SK-N-SH (cell line): Measurements from ENCODE around the gene TFB1M. TPM values are rescaled to one million over a fixed set of nuclear protein-coding genes. Genes with fewer than 3 reads are reported as not detected.

Experiments used
- CTCF ChIA-PET: fragments of 300-600, 350-600 bp; formaldehyde crosslinking; extraction: SDS; loops from one replicate; lab custom pipeline; 2021; lab: Yijun Ruan, JAX
- POLR2A ChIA-PET: fragments of 350-600 bp; sonication (Branson Sonifier 250); formaldehyde crosslinking; extraction: SDS; loops from one replicate; lab custom pipeline; 2020; ENCODE audit warnings: antibody characterized with exemption, inconsistent platforms; lab: Yijun Ruan, JAX
- DNase-seq: peaks from one replicate; pipeline ENCODE4 v3.0.0; 2012
- H2AFZ ChIP-seq: fragments of 200-600 bp; sonication (generic); 2 replicates; pipeline ENCODE4 v1.8.1; 2016; ENCODE audit warnings: antibody characterized with exemption, mild to moderate bottlenecking, low read depth
- H3F3A ChIP-seq: fragments of 200-600 bp; sonication (generic); replicated peaks from 2 replicates; pipeline ENCODE3; 2016; ENCODE audit warnings: antibody characterized with exemption, mild to moderate bottlenecking; ENCODE audit not compliant: insufficient read depth
- H3K27ac ChIP-seq, 2 experiments: fragments of 200-500 bp in 1 of 2; fragments of 200-600 bp in 1 of 2; sonication (Bioruptor generic) in 1 of 2; sonication (generic), shearing (Covaris generic) in 1 of 2; 2 replicates each; pipeline versions ENCODE4 v1.5.1 to v1.6.1; 2014 to 2016; ENCODE audit warnings: low read depth in 2 of 2, inconsistent platforms in 1 of 2, low read length in 1 of 2, mild to moderate bottlenecking in 1 of 2, mixed read lengths in 1 of 2
- H3K27me3 ChIP-seq: fragments of 200-600 bp; sonication (generic), shearing (Covaris generic); 2 replicates; pipeline ENCODE4 v1.6.1; 2016; ENCODE audit warnings: mixed run types; ENCODE audit not compliant: insufficient read depth
- H3K36me3 ChIP-seq, 2 experiments: fragments of 200-500 bp in 1 of 2; fragments of 200-600 bp in 1 of 2; sonication (Bioruptor generic) in 1 of 2; sonication (generic) in 1 of 2; replicated peaks in 1 of 2; 2 replicates each; pipeline versions ENCODE3 to v1.5.1; 2014 to 2016; ENCODE audit warnings: low read length in 1 of 2, mild to moderate bottlenecking in 1 of 2; ENCODE audit not compliant: insufficient read depth in 2 of 2, control insufficient read depth in 1 of 2
- H3K4me1 ChIP-seq, 2 experiments: fragments of 200-500 bp in 1 of 2; fragments of 200-600 bp in 1 of 2; sonication (Bioruptor generic) in 1 of 2; sonication (generic), shearing (Covaris generic) in 1 of 2; 2 replicates each; pipeline versions ENCODE4 v1.5.1 to v1.6.1; 2014 to 2016; ENCODE audit warnings: low read depth in 1 of 2, low read length in 1 of 2, mixed run types in 1 of 2; ENCODE audit not compliant: insufficient read depth in 2 of 2, control insufficient read depth in 1 of 2
- H3K4me2 ChIP-seq: fragments of 200-600 bp; sonication (generic), shearing (Covaris generic); 2 replicates; pipeline ENCODE4 v1.6.1; 2017; ENCODE audit warnings: mixed run types
- H3K4me3 ChIP-seq, 2 experiments: fragments of 200-500 bp in 1 of 2; fragments of 200-600 bp in 1 of 2; sonication (Bioruptor generic) in 1 of 2; sonication (generic), shearing (Covaris generic) in 1 of 2; 2 replicates each; pipeline versions ENCODE4 v1.5.1 to v1.8.1; 2014 to 2016; ENCODE audit warnings: low read depth in 2 of 2, inconsistent platforms in 1 of 2, low read length in 1 of 2, mild to moderate bottlenecking in 1 of 2, mixed read lengths in 1 of 2, moderate library complexity in 1 of 2
- H3K79me2 ChIP-seq: fragments of 200-600 bp; sonication (generic); 2 replicates; pipeline ENCODE4 v1.8.1; 2017; ENCODE audit warnings: mild to moderate bottlenecking; ENCODE audit not compliant: insufficient read depth
- H3K9ac ChIP-seq: fragments of 200-600 bp; sonication (generic); 2 replicates; pipeline ENCODE4 v1.6.1; 2017; ENCODE audit warnings: mixed run types
- H3K9me2 ChIP-seq: fragments of 200-600 bp; sonication (generic); 2 replicates; pipeline ENCODE4 v1.6.1; 2017; ENCODE audit warnings: mixed run types
- H3K9me3 ChIP-seq: fragments of 200-600 bp; sonication (generic); 2 replicates; pipeline ENCODE4 v1.6.1; 2017; ENCODE audit warnings: mixed run types, mild to moderate bottlenecking, moderate library complexity
- H4K20me1 ChIP-seq: fragments of 200-600 bp; sonication (generic); 2 replicates; pipeline ENCODE4 v1.6.1; 2017; ENCODE audit warnings: mild to moderate bottlenecking, mixed run types; ENCODE audit not compliant: insufficient read depth
- EZH2phosphoT487 ChIP-seq: fragments of 200-600 bp; sonication (generic); IDR thresholded peaks from 2 replicates; pipeline ENCODE4 v1.6.1; 2017; ENCODE audit warnings: low read depth, mixed run types, mild to moderate bottlenecking, antibody characterized with exemption, moderate library complexity, borderline replicate concordance
- FOSL2 ChIP-seq: IDR thresholded peaks from 2 replicates; pipeline ENCODE4 v1.4.0; 2012; ENCODE audit warnings: low read depth, mild to moderate bottlenecking, moderate library complexity, borderline replicate concordance
- GABPA ChIP-seq: IDR thresholded peaks from 2 replicates; pipeline ENCODE4 v1.4.0; 2012; ENCODE audit warnings: low read depth, mild to moderate bottlenecking
- GATA2 ChIP-seq: sonication (generic); formaldehyde crosslinking; IDR thresholded peaks from 2 replicates; pipeline ENCODE4 v1.5.0; 2020; ENCODE audit warnings: mild to moderate bottlenecking, missing genetic modification reagents
- JUND ChIP-seq: IDR thresholded peaks from 2 replicates; pipeline ENCODE4 v1.4.0; 2012
- NFIC ChIP-seq: IDR thresholded peaks from 2 replicates; pipeline ENCODE4 v1.4.0; 2012; ENCODE audit warnings: borderline replicate concordance
- NRF1 ChIP-seq: IDR thresholded peaks from 2 replicates; pipeline ENCODE4 v1.6.1; 2012; ENCODE audit warnings: low read depth, mild to moderate bottlenecking, low read length
- POLR2AphosphoS5 ChIP-seq: IDR thresholded peaks from 2 replicates; pipeline ENCODE4 v1.6.1; 2012; ENCODE audit warnings: low read depth, low read length
- RAD21 ChIP-seq: IDR thresholded peaks from 2 replicates; pipeline ENCODE4 v1.6.1; 2012; ENCODE audit warnings: mild to moderate bottlenecking, low read length
- RCOR1 ChIP-seq: fragments of 150-350 bp; IDR thresholded peaks from 2 replicates; pipeline ENCODE4 v1.6.1; 2017; ENCODE audit warnings: antibody characterized with exemption, low read length
- RXRA ChIP-seq: IDR thresholded peaks from 2 replicates; pipeline ENCODE4 v1.4.0; 2012; ENCODE audit warnings: low read depth, mild to moderate bottlenecking, borderline replicate concordance
- TAF1 ChIP-seq: IDR thresholded peaks from 2 replicates; pipeline ENCODE4 v1.6.1; 2012; ENCODE audit warnings: low read depth, mild to moderate bottlenecking, low read length, moderate library complexity, borderline replicate concordance
- TEAD4 ChIP-seq: IDR thresholded peaks from 2 replicates; pipeline ENCODE4 v1.4.0; 2012; ENCODE audit warnings: mild to moderate bottlenecking, borderline replicate concordance; ENCODE audit not compliant: insufficient read depth
- WGBS: methylation state at CpG from one replicate; pipeline ENCODE4 v1.1.6; 2017; ENCODE audit warnings: low lambda C conversion rate; 5-methylcytosine and 5-hydroxymethylcytosine counted together
- polyA plus RNA-seq, 3 experiments: library from polyadenylated mRNA; depleted of rRNA; stranded (reverse); fragments of >200 nt; gene quantifications; 2 replicates each; pipeline ENCODE4 v1.2.3, GENCODE V29; 2012
- TF ChIP-seq, protein P1 (sequence below): IDR thresholded peaks from 2 replicates; pipeline ENCODE4; 2012
- TF ChIP-seq, protein P2 (sequence below): IDR thresholded peaks from 2 replicates; pipeline ENCODE4 v1.6.1; 2012; ENCODE audit warnings: mild to moderate bottlenecking, low read depth, low read length, moderate library complexity
- TF ChIP-seq, protein P3 (sequence below): IDR thresholded peaks from 2 replicates; pipeline ENCODE4 v1.4.0; 2012; ENCODE audit warnings: low read depth
- TF ChIP-seq, protein P4 (sequence below): IDR thresholded peaks from 2 replicates; pipeline ENCODE4 v1.4.0; 2012; ENCODE audit warnings: low read depth, borderline replicate concordance
- TF ChIP-seq, protein P5 (sequence below): fragments of 200-600 bp; sonication (generic); IDR thresholded peaks from 2 replicates; pipeline ENCODE4 v1.6.1; 2017; ENCODE audit warnings: antibody characterized with exemption, mild to moderate bottlenecking, moderate library complexity
- TF ChIP-seq, protein P6 (sequence below): IDR thresholded peaks from 2 replicates; pipeline ENCODE4 v1.4.0; 2012; ENCODE audit warnings: low read depth, borderline replicate concordance

The TFB1M gene
- polyA plus RNA-seq, 1 of the 3 experiments (the other 2 are of a cell fraction), result 28.4 TPM

DNA sequence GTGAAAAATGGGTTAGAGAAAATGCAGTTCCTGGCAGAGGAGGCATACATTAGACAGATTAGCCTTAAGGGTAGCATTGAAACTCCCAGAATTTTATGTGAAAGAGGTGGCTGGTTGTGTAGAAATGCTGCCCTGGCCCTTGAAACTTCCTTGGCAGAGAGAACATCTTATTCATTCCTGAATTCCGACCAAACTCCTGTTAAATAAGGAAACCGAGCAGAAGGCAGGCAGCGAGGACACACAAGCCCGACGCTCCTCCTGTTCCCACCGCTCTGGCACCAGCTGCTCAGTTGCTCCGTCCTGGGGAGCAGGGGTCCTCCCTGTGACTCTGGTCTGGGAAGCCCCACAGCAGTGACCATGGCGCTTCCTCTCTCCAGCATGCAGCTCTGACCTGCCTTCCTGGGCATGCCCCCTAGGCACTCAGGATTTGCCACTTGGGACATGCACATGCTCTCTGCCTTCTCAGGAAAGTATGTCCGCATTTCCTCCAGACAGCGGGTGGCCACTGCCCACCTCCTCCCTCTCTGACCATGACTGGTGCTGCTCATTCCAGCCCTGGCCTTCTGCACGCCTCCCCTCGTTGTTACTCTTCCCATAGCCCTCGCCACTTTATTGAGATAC, 85.6 kb downstream of the TFB1M start:
- DNase-seq, result no peak
- Histone ChIP-seq H3K9me2 (no peaks in the 10 kb centered on the region), H3K27ac (peak overlapping the region in 1 of 2 experiments; percentile 56; a peak in 1 of 4 replicates), H3K4me2 (no peak overlapping the region), H2AFZ (no peak overlapping the region), H3K9ac (no peak overlapping the region), H3K27me3 (no peaks in the 10 kb centered on the region), H3K79me2 (no peaks in the 10 kb centered on the region), H3K9me3 (no peaks in the 10 kb centered on the region), H3K36me3 (no peaks in the 10 kb centered on the region), H4K20me1 (no peaks in the 10 kb centered on the region), H3K4me1 (peaks cover 12 to 13% of the 10 kb centered on the region in 2 experiments; a peak in 2 of 4 replicates), H3F3A (peaks cover 6% of the 10 kb centered on the region), H3K4me3 (no peak overlapping the region)
- TF ChIP-seq, protein P1, sequence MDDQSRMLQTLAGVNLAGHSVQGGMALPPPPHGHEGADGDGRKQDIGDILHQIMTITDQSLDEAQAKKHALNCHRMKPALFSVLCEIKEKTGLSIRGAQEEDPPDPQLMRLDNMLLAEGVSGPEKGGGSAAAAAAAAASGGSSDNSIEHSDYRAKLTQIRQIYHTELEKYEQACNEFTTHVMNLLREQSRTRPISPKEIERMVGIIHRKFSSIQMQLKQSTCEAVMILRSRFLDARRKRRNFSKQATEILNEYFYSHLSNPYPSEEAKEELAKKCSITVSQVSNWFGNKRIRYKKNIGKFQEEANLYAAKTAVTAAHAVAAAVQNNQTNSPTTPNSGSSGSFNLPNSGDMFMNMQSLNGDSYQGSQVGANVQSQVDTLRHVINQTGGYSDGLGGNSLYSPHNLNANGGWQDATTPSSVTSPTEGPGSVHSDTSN, result no peak
- no peak for TF ChIP-seq RAD21
- no peak for TF ChIP-seq NFIC
- TF ChIP-seq TAF1, result no peak
- TF ChIP-seq, protein P2, sequence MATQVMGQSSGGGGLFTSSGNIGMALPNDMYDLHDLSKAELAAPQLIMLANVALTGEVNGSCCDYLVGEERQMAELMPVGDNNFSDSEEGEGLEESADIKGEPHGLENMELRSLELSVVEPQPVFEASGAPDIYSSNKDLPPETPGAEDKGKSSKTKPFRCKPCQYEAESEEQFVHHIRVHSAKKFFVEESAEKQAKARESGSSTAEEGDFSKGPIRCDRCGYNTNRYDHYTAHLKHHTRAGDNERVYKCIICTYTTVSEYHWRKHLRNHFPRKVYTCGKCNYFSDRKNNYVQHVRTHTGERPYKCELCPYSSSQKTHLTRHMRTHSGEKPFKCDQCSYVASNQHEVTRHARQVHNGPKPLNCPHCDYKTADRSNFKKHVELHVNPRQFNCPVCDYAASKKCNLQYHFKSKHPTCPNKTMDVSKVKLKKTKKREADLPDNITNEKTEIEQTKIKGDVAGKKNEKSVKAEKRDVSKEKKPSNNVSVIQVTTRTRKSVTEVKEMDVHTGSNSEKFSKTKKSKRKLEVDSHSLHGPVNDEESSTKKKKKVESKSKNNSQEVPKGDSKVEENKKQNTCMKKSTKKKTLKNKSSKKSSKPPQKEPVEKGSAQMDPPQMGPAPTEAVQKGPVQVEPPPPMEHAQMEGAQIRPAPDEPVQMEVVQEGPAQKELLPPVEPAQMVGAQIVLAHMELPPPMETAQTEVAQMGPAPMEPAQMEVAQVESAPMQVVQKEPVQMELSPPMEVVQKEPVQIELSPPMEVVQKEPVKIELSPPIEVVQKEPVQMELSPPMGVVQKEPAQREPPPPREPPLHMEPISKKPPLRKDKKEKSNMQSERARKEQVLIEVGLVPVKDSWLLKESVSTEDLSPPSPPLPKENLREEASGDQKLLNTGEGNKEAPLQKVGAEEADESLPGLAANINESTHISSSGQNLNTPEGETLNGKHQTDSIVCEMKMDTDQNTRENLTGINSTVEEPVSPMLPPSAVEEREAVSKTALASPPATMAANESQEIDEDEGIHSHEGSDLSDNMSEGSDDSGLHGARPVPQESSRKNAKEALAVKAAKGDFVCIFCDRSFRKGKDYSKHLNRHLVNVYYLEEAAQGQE, result no peak
- TF ChIP-seq, protein P3, sequence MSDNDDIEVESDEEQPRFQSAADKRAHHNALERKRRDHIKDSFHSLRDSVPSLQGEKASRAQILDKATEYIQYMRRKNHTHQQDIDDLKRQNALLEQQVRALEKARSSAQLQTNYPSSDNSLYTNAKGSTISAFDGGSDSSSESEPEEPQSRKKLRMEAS, result no peak
- TF ChIP-seq POLR2AphosphoS5, result no peak
- TF ChIP-seq EZH2phosphoT487, result no peak
- no peak for TF ChIP-seq GATA2 (CRISPR knock-in tag)
- TF ChIP-seq, protein P4, sequence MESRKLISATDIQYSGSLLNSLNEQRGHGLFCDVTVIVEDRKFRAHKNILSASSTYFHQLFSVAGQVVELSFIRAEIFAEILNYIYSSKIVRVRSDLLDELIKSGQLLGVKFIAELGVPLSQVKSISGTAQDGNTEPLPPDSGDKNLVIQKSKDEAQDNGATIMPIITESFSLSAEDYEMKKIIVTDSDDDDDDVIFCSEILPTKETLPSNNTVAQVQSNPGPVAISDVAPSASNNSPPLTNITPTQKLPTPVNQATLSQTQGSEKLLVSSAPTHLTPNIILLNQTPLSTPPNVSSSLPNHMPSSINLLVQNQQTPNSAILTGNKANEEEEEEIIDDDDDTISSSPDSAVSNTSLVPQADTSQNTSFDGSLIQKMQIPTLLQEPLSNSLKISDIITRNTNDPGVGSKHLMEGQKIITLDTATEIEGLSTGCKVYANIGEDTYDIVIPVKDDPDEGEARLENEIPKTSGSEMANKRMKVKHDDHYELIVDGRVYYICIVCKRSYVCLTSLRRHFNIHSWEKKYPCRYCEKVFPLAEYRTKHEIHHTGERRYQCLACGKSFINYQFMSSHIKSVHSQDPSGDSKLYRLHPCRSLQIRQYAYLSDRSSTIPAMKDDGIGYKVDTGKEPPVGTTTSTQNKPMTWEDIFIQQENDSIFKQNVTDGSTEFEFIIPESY, result no peak
- no peak for TF ChIP-seq GABPA
- TF ChIP-seq RCOR1, result no peak
- TF ChIP-seq, protein P5, sequence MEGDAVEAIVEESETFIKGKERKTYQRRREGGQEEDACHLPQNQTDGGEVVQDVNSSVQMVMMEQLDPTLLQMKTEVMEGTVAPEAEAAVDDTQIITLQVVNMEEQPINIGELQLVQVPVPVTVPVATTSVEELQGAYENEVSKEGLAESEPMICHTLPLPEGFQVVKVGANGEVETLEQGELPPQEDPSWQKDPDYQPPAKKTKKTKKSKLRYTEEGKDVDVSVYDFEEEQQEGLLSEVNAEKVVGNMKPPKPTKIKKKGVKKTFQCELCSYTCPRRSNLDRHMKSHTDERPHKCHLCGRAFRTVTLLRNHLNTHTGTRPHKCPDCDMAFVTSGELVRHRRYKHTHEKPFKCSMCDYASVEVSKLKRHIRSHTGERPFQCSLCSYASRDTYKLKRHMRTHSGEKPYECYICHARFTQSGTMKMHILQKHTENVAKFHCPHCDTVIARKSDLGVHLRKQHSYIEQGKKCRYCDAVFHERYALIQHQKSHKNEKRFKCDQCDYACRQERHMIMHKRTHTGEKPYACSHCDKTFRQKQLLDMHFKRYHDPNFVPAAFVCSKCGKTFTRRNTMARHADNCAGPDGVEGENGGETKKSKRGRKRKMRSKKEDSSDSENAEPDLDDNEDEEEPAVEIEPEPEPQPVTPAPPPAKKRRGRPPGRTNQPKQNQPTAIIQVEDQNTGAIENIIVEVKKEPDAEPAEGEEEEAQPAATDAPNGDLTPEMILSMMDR, result no peak
- no peak for TF ChIP-seq TEAD4
- TF ChIP-seq NRF1, result no peak
- TF ChIP-seq, protein P6, sequence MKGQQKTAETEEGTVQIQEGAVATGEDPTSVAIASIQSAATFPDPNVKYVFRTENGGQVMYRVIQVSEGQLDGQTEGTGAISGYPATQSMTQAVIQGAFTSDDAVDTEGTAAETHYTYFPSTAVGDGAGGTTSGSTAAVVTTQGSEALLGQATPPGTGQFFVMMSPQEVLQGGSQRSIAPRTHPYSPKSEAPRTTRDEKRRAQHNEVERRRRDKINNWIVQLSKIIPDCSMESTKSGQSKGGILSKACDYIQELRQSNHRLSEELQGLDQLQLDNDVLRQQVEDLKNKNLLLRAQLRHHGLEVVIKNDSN, result no peak
- no peak for TF ChIP-seq FOSL2
- TF ChIP-seq JUND, result no peak
- no peak for TF ChIP-seq RXRA
- 92% methylated on average over 12 of the region's 13 CpGs for WGBS
- POLR2A ChIA-PET, result no interaction called here
- CTCF ChIA-PET, result interaction anchor here (0.6 kb wide), 1 partner anchor 38 kb away, joined by 5 read pairs; no protein-coding TSS in a partner anchor
